PFSK-1 (cell line): ENCODE data around the gene APP.

Source experiments
- FOXP2 ChIP-seq: optimal IDR thresholded peaks from 2 replicates; pipeline ENCODE3; 2011; ENCODE audit warnings: borderline replicate concordance, control low read depth, inconsistent platforms; ENCODE audit not compliant: insufficient read depth; ENCODE audit errors: extremely low read length, extremely low read depth
- POLR2AphosphoS5 ChIP-seq: IDR thresholded peaks from 2 replicates; pipeline ENCODE4 v1.6.1; 2012; ENCODE audit warnings: low read depth, mild to moderate bottlenecking, control low read depth, low read length, moderate library complexity
- REST ChIP-seq, 2 experiments: IDR thresholded peaks; 2 replicates each; pipeline versions ENCODE4 v1.6.1 to v1.8.0; 2011 to 2012; ENCODE audit warnings: low read depth in 2 of 2, low read length in 2 of 2, control low read depth in 1 of 2, inconsistent platforms in 1 of 2, mild to moderate bottlenecking in 1 of 2, moderate library complexity in 1 of 2; ENCODE audit not compliant: insufficient read depth in 1 of 2
- SIN3A ChIP-seq: IDR thresholded peaks from 2 replicates; pipeline ENCODE4 v1.6.1; 2012; ENCODE audit warnings: mild to moderate bottlenecking, low read length, moderate library complexity, borderline replicate concordance; ENCODE audit not compliant: insufficient read depth
- TAF1 ChIP-seq: IDR thresholded peaks from 2 replicates; pipeline ENCODE4 v1.6.1; 2012; ENCODE audit warnings: low read length, control low read depth, borderline replicate concordance; ENCODE audit not compliant: insufficient read depth

The APP gene

GRCh38 chr21:26050857-26051256 is 119.7 kb downstream of the APP start:
- TF ChIP-seq POLR2AphosphoS5 (no peak), REST (IDR thresholded peaks at IDR 0.05; ENCODE audit: insufficient read depth in 1 of 2, low read depth in 2 of 2, low read length in 2 of 2) (no peak), FOXP2 (no peak)

GRCh38 chr21:26049803-26050202 is 120.8 kb downstream of the APP start:
- TF ChIP-seq FOXP2: no peak
- TF ChIP-seq REST (IDR thresholded peaks at IDR 0.05; ENCODE audit: insufficient read depth in 1 of 2, low read depth in 2 of 2, low read length in 2 of 2): no peak
- TF ChIP-seq POLR2AphosphoS5: no peak
- TF ChIP-seq SIN3A: no peak
- no peak for TF ChIP-seq TAF1

- TF ChIP-seq TAF1 (no peak), REST (IDR thresholded peaks at IDR 0.05; ENCODE audit: insufficient read depth in 1 of 2, low read depth in 2 of 2, low read length in 2 of 2) (no peak), FOXP2 (no peak), POLR2AphosphoS5 (no peak)
These were observed 123.1 kb downstream of the APP start for GRCh38 chr21:26047279-26047967.

- TF ChIP-seq REST (IDR thresholded peaks at IDR 0.05; ENCODE audit: insufficient read depth in 1 of 2, low read depth in 2 of 2, low read length in 2 of 2) (no peak), POLR2AphosphoS5 (no peak), SIN3A (no peak), FOXP2 (no peak), TAF1 (no peak)
These were observed 126.7 kb downstream of the APP start for GRCh38 chr21:26043891-26044290.

GRCh38 chr21:26042181-26042876 is 128.2 kb downstream of the APP start:
- TF ChIP-seq SIN3A (no peak), TAF1 (no peak), FOXP2 (no peak), POLR2AphosphoS5 (no peak), REST (IDR thresholded peaks at IDR 0.05; ENCODE audit: insufficient read depth in 1 of 2, low read depth in 2 of 2, low read length in 2 of 2) (no peak)
